OCI-LY1 (cell line): ENCODE data around the gene KRT6A.

Source experiments
- H2AFZ ChIP-seq: fragments of 200-600 bp; sonication (generic), shearing (Covaris generic); 2 replicates; pipeline ENCODE4 v1.6.0; 2014; ENCODE audit warnings: antibody characterized with exemption, mild to moderate bottlenecking, low read length
- H3F3A ChIP-seq: fragments of 200-600 bp; sonication (generic), shearing (Covaris generic); 2 replicates; pipeline ENCODE4 v1.6.0; 2014; ENCODE audit warnings: mild to moderate bottlenecking, antibody characterized with exemption, low read length, moderate library complexity; ENCODE audit not compliant: insufficient read depth
- H3K27ac ChIP-seq: fragments of 200-600 bp; sonication (generic); 2 replicates; pipeline ENCODE4 v1.5.1; 2014; ENCODE audit warnings: low read length, mixed run types, mild to moderate bottlenecking, low read depth; ENCODE audit not compliant: poor library complexity, severe bottlenecking
- H3K27me3 ChIP-seq: fragments of 200-600 bp; sonication (generic); 2 replicates; pipeline ENCODE4 v1.6.0; 2014; ENCODE audit warnings: antibody characterized with exemption, mild to moderate bottlenecking, low read length, moderate library complexity; ENCODE audit not compliant: insufficient read depth
- H3K36me3 ChIP-seq: fragments of 200-600 bp; sonication (generic); 2 replicates; pipeline ENCODE4 v1.6.1; 2014; ENCODE audit warnings: mild to moderate bottlenecking, antibody characterized with exemption, low read length, moderate library complexity, mixed read lengths; ENCODE audit not compliant: insufficient read depth
- H3K4me1 ChIP-seq: fragments of 200-600 bp; sonication (generic); 2 replicates; pipeline ENCODE4 v1.5.1; 2014; ENCODE audit warnings: mild to moderate bottlenecking, low read length, moderate library complexity; ENCODE audit not compliant: insufficient read depth, severe bottlenecking
- H3K4me2 ChIP-seq: fragments of 200-600 bp; sonication (generic), shearing (Covaris generic); 2 replicates; pipeline ENCODE4 v1.6.1; 2014; ENCODE audit warnings: low read length
- H3K4me3 ChIP-seq: fragments of 200-600 bp; sonication (generic); 2 replicates; pipeline ENCODE4 v1.5.1; 2014; ENCODE audit warnings: low read length, low read depth, mild to moderate bottlenecking, mixed read lengths; ENCODE audit not compliant: poor library complexity, severe bottlenecking
- H3K79me2 ChIP-seq: fragments of 200-600 bp; shearing (Covaris generic); 2 replicates; pipeline ENCODE4 v1.6.1; 2016; ENCODE audit warnings: mixed run types, low read length, mixed read lengths; ENCODE audit not compliant: insufficient read depth
- H3K9ac ChIP-seq: fragments of 200-600 bp; sonication (generic), shearing (Covaris generic); 2 replicates; pipeline ENCODE4 v1.6.1; 2014; ENCODE audit warnings: mild to moderate bottlenecking, low read length, mixed read lengths
- H3K9me2 ChIP-seq: fragments of 200-600 bp; sonication (generic), shearing (Covaris generic); 2 replicates; pipeline ENCODE4 v1.6.1; 2014; ENCODE audit warnings: low read depth, mild to moderate bottlenecking, low read length, mixed read lengths
- H3K9me3 ChIP-seq: fragments of 200-600 bp; shearing (Covaris generic); 2 replicates; pipeline ENCODE4 v1.6.1; 2014; ENCODE audit warnings: low read length, mixed read lengths
- H4K20me1 ChIP-seq: fragments of 200-600 bp; sonication (generic), shearing (Covaris generic); 2 replicates; pipeline ENCODE4 v1.6.0; 2016; ENCODE audit warnings: mild to moderate bottlenecking, low read length; ENCODE audit not compliant: insufficient read depth
- CTCF ChIP-seq: fragments of 200-600 bp; sonication (generic), shearing (Covaris generic); IDR thresholded peaks from 2 replicates; pipeline ENCODE4 v1.5.1; 2017; ENCODE audit warnings: mild to moderate bottlenecking, antibody characterized with exemption, low read length, moderate library complexity, mixed read lengths
- EZH2 ChIP-seq: fragments of 200-600 bp; sonication (generic), shearing (Covaris generic); IDR thresholded peaks from 2 replicates; pipeline ENCODE4 v1.8.0; 2017; ENCODE audit warnings: borderline replicate concordance, mixed run types, mild to moderate bottlenecking, antibody characterized with exemption, low read length, moderate library complexity, mixed read lengths

Gene KRT6A

GRCh38 chr12:52514471-52515318 is 21.6 kb upstream of the KRT6A start:
- Histone ChIP-seq H3K79me2 (no peaks in the 10 kb centered on the region), H3K9me3 (no peaks in the 10 kb centered on the region), H3K27me3 (no peaks in the 10 kb centered on the region), H4K20me1 (no peaks in the 10 kb centered on the region), H3K9me2 (no peaks in the 10 kb centered on the region), H3K9ac (no peak overlapping the region), H2AFZ (no peak overlapping the region), H3K4me2 (no peak overlapping the region), H3K4me1 (no peaks in the 10 kb centered on the region), H3K27ac (no peak overlapping the region), H3K4me3 (no peak overlapping the region), H3F3A (no peaks in the 10 kb centered on the region), H3K36me3 (no peaks in the 10 kb centered on the region)
- TF ChIP-seq CTCF, result no peak

GRCh38 chr12:52513736-52514135 is 20.7 kb upstream of the KRT6A start:
- Histone ChIP-seq H3K9ac (no peak overlapping the region), H3K4me1 (no peaks in the 10 kb centered on the region), H3K27ac (no peak overlapping the region), H3K4me2 (no peak overlapping the region), H3K36me3 (no peaks in the 10 kb centered on the region), H2AFZ (no peak overlapping the region), H3K27me3 (no peaks in the 10 kb centered on the region), H3K79me2 (no peaks in the 10 kb centered on the region), H3F3A (no peaks in the 10 kb centered on the region), H3K9me2 (no peaks in the 10 kb centered on the region), H4K20me1 (no peaks in the 10 kb centered on the region), H3K9me3 (no peaks in the 10 kb centered on the region), H3K4me3 (no peak overlapping the region)
- TF ChIP-seq EZH2 (no peak), CTCF (no peak)

GRCh38 chr12:52508211-52508610 is 15.2 kb upstream of the KRT6A start:
- H3K27ac ChIP-seq, result no peak overlapping the region
- no peaks in the 10 kb centered on the region for H4K20me1 ChIP-seq
- H3K9me2 ChIP-seq, result no peaks in the 10 kb centered on the region
- no peak overlapping the region for H3K4me2 ChIP-seq
- no peak overlapping the region for H3K4me3 ChIP-seq
- TF ChIP-seq CTCF (no peak), EZH2 (no peak)
- H3K9me3 ChIP-seq, result no peaks in the 10 kb centered on the region
- no peaks in the 10 kb centered on the region for H3K4me1 ChIP-seq
- no peaks in the 10 kb centered on the region for H3K36me3 ChIP-seq
- no peak overlapping the region for H3K9ac ChIP-seq
- no peak overlapping the region for H2AFZ ChIP-seq
- H3F3A ChIP-seq, result no peaks in the 10 kb centered on the region
- H3K27me3 ChIP-seq, result no peaks in the 10 kb centered on the region
- no peaks in the 10 kb centered on the region for H3K79me2 ChIP-seq
